GM21529 (cell line): Measurements from ENCODE around the gene DAAM1.

Source experiments
- ATAC-seq: cut with Tn5 transposase; IDR thresholded peaks from one replicate; pipeline ENCODE4 v1.9.1; 2021; ENCODE audit not compliant: unreplicated experiment

The DAAM1 gene

DNA sequence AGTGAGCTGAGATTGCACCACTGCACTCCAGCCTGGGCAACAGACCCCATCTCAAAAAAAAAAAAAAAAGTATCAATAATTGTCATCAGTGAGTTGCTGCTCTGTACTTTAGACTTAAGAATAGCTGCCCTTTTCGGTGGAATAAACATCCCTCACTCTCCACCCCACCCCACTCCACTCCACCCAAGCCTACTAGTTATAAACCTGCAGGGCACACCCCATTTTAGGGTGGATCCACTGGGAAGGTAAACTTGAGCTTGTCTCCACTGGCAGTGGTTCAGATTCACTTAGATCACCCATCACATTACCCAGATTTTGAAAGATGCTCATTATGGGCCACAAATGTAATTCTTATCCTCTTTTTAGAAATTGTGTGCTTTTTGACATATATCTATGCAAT lies 170.3 kb downstream of the DAAM1 start:
- no peak for ATAC-seq

DNA sequence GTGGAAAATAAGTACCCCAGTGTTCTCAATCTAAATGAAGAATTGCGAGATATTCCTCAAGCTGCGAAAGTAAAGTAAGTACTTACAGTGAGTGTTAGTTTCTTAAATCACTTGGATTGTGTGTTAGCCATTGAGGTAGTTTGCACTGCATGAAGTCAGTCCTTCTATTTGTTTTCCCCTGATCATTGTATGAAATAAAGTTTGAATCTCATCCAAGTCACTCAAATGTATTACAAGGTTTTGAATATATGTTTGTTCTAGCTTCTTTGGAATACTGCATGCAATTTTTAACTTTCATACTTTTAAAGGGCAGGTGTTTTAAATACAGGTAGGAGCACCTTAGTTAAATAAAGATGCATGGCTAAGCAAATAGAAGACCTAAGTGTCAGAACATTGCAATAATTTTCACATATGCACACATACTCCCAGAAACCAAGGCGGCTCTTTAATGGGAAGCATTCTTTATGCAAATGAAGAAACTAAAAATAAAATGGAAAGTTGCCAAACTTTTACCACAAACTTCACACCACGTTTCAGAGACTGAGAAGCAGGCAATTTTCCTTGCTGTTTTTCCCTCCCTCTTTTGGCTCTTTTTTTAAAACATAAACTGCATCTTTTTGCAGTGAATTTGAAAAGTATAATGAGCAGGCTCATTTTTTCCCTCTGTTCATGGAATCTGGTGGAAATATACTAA lies 171.1 kb downstream of the DAAM1 start:
- ATAC-seq: no peak

DNA sequence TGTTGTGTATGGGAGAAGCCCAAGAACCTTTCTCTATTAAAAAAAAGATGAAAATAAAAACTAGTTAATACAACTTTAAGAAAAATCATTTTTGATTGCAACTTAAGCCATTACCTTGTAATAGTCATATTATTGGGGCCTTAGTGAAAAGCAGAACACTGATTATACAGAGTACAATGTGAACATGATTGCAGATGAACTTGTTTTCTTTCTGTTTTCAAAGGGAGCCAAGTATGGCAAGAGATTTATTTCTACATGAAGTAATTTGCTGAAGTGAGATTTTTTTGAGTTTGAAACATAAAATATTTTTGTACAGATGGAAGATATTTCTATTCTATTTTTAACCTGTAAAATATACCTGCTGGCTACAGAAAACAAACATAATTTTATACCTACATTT lies 171.8 kb downstream of the DAAM1 start:
- ATAC-seq: no peak

DNA sequence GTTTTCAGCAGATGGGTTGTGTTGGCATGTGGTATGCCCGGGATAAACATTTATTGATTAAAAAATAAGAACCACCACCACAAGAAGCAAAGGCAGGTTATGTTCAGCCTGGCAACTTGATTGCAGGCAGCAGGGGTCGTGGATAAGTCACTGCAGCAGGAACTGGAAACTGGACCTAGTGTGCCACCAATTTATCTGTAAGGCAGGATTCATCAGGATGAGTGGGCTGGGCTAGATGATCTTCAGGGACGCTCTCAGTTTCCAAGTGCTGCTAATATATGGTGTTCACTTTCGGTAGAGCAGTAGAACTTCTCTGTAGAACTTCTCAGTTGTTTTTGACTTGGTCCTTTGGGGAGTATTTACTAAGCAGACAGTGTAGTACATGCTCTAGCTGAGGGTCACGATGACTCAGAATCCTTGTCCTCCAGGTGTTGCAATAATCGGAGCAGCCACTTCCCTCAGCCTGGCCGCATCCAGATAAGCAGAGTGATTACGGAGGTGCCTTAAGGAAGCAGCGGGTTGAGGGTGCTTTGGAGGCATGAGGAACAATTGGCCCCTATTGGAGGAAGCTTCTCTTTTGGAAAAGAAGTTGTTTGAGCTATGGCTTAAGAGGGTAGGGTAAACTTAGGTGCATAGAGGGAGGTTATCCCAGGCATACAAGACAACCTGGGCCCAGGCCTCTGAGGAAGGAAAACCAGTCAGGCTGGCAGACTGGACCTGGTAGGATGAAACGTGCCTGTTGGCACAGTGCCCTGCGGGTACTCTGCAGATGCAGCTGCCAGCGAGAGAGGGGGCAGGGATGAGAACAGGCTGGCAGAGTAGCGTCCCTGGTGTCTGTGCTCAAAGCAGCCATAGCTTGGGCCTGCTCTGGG lies 172.7 kb downstream of the DAAM1 start:
- no peak for ATAC-seq

DNA sequence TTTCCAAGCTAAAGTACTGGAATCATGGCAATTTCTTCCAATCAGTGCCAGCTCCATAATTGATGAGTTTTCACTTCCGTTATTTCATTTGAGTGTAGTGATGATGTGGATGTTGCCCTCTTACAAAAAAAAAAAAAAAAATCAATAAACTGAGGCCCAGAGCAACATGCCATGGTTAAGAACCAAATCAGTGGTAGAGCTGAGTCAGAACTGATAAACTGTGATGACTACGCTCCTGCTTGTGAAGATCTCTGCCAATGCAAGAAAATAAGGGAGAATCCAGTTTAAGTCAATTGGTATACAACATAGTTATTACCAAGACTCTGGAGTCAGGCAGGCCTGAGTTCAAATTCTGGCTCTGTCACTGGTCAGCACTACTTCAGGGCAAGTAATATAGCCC lies 174.0 kb downstream of the DAAM1 start:
- ATAC-seq: no peak

DNA sequence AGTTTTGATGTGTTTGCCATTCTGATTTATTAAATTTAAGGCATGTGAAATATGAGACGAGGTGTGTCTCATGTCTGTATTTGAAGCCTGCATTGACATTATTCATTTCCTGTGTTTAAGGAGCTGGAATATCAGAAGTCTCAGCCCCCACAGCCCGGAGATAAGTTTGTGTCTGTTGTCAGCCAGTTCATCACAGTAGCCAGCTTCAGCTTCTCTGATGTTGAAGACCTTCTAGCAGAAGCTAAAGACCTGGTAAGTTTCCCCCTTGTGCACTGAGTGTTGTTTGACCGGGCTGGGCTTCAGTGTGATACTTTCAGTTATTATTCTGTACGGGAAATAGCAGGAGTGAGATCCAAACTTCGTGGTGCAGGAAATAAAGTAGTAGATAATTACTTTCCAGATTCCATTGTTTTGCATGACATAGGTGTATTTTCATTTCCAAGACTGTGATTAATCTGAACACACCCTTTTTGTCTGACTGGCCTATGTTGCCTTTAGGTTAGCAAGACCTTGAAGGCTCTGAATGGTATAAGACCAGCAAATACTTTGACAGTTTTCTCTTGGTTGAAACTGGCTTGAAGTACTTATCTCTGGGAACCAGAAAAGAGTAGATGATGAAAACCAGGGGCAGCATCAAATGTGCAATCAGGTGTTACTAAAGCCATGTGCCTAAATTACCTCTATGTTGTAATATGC lies 175.2 kb downstream of the DAAM1 start:
- no peak for ATAC-seq

DNA sequence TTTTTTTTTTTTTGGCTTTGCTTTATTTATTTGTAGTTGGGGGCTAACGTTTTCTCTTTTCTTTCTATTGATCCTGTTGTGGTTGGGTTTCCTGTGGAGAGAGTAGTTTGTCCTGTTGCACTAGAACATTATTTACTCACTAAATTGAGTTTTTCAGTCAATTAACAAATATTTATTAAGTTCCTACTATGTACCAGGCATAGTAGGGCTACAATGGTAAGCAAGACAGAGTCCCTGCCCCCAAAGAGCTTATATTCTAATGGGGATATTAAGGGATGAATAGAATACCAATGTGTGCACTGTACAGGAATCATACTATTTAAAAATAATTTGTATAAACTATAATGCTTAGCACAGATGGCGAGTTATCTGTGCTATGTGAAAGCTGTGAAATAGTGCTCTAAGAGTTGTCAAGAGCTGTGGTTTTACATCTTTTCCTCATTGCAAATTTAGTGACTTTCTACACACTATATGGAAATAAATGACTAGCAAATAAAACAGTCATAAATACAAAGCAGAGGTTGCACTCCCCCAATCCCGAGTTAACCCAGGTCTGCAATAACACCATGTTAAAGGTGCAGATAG lies 181.8 kb downstream of the DAAM1 start:
- ATAC-seq: no peak

DNA sequence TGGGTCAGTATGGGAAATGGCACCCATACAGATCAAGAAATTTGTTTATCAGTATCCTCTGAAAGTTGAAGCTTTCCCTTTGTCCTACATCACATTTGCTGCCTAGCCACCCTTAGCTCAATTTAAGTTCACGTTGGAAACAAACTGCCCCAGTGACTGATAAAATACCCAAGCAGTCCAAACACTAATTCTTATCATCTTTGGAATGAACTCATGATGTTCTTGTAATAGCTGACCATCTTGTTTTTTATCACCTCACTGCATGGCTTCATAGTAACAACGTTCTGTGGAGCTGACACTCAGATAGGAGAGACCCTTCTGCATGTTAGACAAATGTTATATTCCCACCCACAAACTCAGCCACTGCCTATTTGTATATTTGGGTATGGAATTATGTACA lies 183.3 kb downstream of the DAAM1 start:
- no peak for ATAC-seq

DNA sequence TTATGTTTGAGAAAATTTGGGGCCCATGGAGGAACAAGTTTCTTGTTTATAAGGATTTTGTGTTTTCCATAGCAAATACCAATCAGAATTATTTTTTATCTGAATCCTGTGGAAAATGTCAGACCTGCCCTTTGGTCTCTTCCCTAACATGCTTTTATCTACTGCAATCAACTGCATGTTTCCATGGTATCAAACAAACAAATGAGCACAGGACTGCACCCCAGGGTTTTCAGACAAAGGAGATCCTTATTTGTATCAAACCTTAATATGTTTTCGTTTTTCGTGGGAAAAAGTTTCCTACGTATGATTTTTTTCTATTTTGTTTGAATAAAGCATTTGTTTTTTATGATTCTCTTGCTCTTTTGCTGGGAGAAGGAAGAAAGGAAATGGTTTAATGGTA lies 185.6 kb downstream of the DAAM1 start:
- no peak for ATAC-seq

DNA sequence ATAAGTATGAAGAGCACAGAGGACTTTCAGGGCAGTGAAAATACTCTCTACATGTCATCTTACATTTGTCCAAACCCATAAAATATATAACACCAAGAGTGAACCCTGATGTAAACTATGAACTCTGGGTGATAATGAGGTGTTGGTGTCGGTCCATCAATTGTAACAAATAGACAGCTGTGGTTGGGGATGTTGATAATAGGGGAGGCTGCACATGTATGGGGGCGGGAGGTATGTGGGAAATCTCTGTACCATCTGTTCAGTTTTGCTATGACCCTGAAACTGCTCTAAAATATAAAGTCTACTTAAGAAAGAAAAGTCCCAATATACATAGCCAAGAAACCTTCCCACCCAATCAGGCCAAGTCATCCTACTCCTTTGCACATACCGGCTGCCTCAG lies 188.2 kb downstream of the DAAM1 start:
- no peak for ATAC-seq

DNA sequence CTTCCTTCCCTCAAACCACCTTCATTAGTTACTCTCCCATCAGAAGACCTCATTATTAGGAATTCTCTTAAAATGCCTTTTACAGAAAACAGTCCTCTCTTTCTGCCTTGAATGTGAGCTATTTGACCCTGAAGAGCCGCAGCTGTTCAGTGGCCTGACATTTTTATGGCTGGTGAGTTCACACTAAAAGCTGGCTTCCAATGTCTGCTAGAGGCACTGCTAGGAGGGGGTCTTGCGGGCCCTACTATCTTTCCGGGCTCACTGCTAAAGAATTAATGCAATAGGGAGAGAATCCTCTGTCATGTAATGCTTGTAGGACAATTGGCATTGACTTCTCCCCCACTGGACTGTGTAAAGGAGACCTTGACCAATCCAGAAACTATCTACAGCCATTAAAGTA lies 189.0 kb downstream of the DAAM1 start:
- ATAC-seq: no peak

DNA sequence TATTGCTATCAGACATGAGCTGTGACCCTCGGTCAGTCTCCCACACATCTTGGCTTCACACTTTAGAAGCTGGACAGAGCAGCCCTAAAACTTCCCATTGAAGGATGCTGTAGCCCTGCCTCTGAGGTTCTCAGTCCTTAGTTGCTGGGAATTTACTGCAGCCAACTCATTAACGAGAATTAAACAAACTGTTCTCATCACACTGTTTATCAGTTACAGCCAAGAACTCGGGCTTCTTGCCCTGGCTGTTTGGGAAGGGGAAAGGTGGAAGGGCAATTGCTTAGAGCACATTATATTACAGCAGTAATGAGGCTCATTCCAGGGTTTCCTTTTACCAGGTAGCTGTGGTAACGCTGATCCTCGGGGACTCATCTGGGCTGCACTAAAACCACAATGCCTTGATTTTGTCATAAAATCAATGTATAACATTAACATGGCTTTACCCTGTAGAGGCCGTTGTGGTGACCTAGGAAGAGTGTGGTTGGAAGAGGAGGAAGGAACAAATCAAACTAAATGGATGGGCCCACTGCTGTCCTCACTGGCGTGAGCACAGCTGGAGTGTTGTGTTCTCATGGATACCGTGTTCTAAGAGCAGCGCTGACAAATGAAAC lies 189.6 kb downstream of the DAAM1 start:
- no peak for ATAC-seq

DNA sequence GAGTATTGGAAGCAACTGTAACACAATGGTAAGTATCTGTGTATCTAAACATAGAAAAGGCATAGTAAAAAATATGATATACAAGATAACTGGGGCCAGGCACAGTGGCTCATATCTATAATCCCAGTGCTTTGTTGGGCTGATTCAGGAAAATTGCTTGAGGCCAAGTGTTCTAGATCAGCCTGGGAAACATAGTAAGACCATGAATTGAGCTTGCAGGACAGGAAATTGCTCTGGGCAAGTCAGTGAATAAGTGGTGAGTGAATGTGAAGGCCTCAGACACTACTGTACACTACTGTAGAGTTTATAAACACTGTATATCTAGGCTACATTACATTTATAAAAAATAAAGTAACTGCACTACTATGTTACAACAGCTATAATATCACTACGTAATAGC lies 201.5 kb downstream of the DAAM1 start:
- no peak for ATAC-seq

DNA sequence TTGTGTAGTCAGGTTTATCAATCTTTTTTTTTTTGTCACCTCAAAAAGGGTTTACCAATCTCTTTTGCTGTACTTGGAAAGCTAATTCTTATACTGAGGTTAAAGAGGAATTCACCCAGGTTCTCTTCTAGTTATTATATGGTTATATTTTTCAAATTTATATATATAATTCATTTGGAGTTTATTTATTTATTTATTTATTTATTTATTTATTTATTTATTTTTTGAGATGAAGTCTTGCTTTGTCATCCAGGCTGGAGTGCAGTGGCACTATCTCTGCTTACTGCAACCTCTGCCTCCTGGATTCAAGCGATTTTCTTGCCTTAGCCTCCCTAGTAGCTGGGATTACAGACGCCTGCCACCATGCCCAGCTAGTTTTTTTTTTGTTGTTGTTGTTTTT lies 202.9 kb downstream of the DAAM1 start:
- ATAC-seq: no peak

DNA sequence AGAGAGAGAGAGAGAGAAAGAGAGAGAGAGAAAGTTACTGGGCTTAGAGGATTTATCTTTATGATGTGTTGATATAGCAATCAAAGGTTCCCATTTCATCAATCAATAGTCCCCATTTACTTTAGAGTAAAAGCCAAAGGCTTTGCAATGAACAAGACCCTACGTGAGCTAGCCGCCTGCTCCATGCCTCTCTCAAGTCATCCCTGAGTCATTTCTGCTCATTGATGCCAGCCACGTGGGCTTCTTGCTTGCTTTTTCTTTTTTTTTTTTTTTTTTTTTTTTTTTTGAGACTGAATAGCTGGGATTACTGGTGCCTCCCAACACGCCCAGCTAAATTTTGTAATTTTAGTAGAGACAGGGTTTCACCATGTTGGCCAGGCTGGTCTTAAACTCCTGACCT lies 205.8 kb downstream of the DAAM1 start:
- no peak for ATAC-seq

DNA sequence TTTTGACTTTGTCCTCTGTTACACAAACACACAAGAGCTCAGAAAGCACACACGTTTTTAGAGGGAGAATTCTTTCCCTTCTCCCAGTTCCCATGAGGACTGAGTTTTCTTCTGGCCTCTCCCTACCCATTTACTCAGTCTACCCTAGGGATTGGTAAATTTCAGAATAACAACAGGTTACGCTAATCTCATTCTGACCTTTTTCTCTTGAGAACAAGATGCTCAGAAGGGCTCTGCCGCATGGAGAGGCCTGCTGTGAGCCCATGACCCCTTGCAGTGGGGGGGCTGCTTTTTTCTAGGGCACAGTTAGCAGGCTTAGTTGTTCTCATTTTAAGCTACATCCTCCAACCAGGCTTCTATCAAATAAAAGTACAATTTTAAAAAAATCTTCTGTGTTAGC lies 207.2 kb downstream of the DAAM1 start:
- no peak for ATAC-seq

DNA sequence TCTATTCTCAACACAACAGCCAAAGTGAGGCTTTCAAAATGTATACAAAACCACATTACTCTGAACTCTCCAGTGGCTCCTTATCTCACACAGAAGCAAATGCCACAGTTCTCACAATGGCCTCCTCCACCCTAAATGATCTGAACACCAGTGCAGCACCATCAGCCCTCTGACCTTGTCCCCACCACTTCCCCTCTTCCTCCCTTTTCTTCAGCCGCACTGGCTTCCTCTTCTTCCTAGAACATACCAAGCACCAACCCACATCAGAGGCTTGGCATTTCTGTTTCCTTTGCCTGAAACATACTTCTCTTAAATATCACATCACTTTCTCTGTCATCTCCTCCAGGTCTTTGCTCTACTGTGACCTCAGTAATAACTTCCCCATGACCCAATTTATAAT lies 210.4 kb downstream of the DAAM1 start:
- no peak for ATAC-seq

DNA sequence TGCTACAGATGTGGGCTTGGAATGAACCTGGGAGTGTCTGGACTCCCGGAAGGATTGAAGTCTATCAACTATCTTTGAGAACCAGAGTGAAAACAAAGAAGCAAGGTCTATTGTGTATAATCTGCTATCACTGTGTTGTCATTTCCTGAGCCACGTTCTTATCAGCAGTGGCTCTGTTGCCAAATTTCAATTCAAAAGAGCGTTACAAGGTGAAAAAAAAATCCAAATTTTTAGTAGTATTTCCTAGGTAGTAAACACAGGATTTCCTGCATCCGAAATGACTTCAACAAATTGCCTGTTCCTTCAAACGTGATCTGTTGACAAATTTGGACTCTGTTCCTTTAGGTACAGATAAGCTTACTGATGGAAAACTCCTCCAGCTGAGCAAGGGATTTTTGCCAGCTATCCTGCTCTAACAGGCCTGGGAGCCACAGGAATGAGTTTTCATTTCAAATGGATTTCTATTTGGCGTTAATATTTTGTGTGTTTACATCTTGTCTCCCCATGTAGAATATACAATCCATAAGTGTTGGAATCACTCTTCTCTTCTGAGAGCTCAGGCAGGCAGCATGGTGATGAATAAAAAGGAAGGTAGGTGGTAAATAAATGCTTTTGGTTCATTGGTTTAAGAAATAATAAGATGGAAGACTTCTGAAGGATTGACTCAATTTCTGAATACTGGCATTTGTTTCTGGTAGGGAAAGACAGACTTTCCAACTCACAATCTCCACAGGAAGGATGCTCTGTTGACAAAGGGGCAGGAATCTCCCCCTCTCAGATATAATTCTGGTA lies 218.2 kb downstream of the DAAM1 start:
- ATAC-seq: no peak

DNA sequence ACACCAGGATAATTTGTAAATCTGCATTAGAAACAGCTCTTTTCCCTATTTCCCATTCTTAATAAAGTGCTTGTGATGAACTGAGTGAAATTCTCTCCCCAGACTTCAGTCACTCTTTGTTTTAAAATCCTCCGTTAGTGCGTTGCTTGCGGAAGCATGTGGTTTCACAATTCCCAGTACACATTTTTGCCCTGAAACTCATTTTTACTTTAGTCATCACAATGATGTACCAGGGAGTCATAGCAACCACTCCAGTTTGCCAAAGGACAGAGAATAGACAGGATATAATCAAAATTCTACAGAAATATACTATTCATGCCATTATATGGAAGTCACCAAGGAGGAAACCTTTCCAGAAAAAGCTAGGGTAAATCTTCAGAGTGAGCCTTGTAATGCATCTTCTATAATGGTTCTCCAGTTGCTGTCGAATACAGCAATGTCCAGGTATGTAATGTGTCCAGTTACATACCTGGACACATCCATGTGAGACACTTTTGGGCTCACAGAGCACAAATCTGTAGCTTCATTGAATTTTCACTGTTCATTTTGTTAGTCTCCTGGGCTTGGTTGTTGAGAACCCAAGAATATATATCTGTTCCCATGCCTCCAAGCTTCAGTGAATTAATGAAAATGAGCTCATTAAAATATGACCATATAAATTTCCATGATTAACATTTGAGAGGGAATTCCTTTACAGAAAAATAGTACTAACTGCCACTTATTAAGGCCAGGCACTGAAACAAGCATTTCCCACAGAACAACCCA lies 219.0 kb downstream of the DAAM1 start:
- no peak for ATAC-seq
